AG09319 (cell line): ENCODE results near the gene E2F2.

Experiments
- DNase-seq: peaks from one replicate; pipeline ENCODE4 v3.0.0-alpha.2; 2010; ENCODE audit warnings: low read depth; ENCODE audit errors: extremely low read depth
- TF ChIP-seq, protein P1 (sequence below): IDR thresholded peaks from 2 replicates; pipeline ENCODE4 v1.5.1; 2011; ENCODE audit warnings: low read depth, mild to moderate bottlenecking, inconsistent platforms, low read length, moderate library complexity

Gene E2F2

GRCh38 chr1:23567629-23567995 is 36.6 kb upstream of the E2F2 start:
- no peak for DNase-seq

DNA sequence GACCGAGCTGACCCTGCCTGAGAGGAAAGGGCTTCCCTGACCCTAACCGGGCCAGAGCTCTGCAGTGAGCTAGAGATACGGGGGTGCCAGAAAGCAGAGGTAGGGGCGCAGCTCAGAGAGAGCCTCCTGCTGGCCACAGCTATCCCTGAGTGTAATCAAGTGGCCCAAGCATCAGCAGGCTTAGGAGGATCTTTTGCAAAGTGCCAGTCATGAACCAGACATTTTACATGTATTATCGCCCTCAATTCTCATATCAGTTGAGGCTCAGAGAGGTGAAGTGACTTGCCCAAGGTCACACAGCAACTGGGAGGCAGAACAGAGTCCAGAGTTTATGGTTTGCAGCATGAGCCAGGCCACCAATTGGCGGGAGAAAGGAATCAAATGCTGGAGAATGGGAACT is 35.3 kb upstream of the E2F2 start:
- TF ChIP-seq, protein P1, sequence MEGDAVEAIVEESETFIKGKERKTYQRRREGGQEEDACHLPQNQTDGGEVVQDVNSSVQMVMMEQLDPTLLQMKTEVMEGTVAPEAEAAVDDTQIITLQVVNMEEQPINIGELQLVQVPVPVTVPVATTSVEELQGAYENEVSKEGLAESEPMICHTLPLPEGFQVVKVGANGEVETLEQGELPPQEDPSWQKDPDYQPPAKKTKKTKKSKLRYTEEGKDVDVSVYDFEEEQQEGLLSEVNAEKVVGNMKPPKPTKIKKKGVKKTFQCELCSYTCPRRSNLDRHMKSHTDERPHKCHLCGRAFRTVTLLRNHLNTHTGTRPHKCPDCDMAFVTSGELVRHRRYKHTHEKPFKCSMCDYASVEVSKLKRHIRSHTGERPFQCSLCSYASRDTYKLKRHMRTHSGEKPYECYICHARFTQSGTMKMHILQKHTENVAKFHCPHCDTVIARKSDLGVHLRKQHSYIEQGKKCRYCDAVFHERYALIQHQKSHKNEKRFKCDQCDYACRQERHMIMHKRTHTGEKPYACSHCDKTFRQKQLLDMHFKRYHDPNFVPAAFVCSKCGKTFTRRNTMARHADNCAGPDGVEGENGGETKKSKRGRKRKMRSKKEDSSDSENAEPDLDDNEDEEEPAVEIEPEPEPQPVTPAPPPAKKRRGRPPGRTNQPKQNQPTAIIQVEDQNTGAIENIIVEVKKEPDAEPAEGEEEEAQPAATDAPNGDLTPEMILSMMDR = peak; percentile 10
- no peak for DNase-seq

More at GRCh38 chr1:23567629-23567995, 36.6 kb upstream of the E2F2 start:
- TF ChIP-seq, protein P1 = no peak

DNA sequence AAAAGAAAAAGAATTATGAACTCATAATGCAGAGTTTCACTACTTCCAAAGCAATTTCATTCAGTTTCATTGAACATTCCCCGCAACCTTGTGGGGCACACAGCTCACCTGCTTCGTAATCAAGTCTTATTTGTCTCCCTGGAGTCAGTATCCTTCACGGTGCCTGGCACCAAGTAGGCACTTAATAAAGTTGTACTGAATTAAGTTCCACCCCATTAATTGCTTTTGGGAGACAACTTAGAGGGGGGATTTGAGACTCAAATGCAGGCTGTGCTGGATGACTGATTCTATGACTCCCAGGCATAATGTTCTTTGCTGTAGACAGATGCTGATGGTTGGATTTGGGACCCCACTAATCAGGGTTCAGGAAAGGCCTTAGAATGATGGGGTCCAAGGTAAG is 34.7 kb upstream of the E2F2 start:
- DNase-seq = no peak
- TF ChIP-seq, protein P1 = no peak

- no peak for DNase-seq
- TF ChIP-seq, protein P1 = no peak
Observed at GRCh38 chr1:23564529-23565122, 33.6 kb upstream of the E2F2 start.

DNA sequence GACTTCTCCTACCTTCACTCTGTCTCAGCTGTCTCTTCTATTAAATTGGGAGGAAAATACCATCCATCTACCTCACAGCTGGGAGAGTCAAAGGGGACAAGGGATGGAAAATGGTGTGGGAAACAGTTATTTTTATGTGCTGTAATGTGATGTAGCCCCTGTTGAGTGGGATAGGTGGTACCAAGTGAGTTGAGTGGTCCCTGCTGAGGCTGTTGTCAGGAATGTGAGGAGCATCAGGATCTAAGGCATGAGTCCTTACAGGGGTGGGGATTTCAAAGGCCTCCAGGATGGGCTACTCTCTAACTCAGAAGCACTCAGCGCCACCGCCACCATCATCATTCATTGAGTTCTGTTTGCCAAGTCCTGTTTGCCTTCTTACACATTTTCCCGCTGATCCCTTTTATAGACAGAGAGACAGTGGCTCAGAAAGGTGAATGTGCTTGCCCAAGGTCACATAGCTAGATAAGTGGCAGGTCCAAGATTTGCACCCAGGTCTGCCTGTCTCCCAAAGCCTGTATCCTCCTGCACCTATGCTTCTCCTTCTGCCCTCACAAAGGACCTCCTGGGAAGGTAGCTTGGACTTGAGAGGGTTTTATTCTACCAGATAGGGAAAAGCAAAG is 32.8 kb upstream of the E2F2 start:
- TF ChIP-seq, protein P1 = no peak
- no peak for DNase-seq

DNA sequence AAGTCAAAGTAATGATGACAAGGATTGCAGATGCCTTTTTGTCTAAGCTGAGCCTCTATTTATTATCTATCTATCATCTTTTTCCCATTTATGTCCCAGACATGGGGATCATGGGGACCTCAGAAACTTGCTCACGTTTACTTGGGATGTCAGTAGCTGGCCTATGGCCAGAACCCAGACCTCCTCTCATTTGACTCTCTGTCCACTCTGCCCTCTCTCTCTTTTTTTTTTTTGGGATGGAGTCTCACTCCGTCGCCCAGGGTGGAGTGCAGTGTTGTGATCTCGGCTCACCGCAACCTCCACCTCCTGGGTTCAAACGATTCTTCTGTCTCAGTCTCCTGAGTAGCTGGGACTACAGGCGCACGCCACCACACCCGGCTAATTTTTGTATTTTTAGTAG is 32.0 kb upstream of the E2F2 start:
- no peak for DNase-seq
- TF ChIP-seq, protein P1 = no peak

DNA sequence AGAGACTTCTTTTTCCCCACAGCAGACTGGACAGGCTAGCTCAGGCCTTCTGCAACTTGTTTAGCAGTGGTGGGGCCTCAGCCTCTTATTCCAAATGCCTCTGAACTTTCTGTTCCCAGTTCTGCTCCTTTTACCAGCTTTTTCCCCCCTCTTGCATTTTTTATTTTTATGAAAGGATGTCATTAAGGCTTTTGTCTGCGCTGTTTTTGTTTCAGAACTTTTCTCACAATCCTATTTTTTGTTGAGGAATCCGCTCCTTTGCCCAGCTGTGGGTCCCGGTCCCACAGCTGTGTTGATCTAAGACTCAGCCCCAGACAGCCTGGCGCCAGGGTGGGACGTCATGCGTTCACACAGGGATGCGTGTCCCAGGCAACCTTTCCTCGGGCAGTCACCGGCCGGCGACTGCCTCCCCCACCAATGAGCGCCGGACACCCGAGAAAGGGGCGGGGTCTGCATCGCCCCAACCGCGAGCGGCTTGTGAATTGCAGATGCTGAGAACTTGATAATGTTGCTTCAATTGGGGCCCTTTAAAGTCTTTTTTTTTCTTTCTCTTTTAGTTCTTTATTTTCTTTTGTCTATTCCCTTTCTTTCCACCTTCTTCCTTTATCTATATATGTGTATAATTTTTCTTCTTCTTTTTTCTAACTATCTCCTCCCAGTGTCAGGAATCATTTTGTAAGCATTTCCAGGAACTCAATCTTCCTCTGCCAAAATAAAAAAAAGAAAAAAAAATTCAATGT is 31.3 kb upstream of the E2F2 start:
- DNase-seq = peak; percentile 93

More for the DNA sequence above, 31.3 kb upstream of the E2F2 start:
- TF ChIP-seq, protein P1 = no peak
